Lower leg skin (tissue), 4 donors: ENCODE results near the gene ERCC6. TPM values are rescaled to one million over a fixed set of nuclear protein-coding genes. Genes with fewer than 3 reads are reported as not detected.

Experiments used
- DNase-seq, 2 donors: peaks; one replicate each; pipeline ENCODE4 v3.0.0-alpha.2; 2019; ENCODE audit warnings: low spot score in 2 of 2
- H3K4me3 ChIP-seq: fragments of 200-600 bp; sonication (generic); 2 replicates; pipeline ENCODE4 v1.5.1; 2017; ENCODE audit warnings: mild to moderate bottlenecking, low read depth; ENCODE audit not compliant: poor library complexity, severe bottlenecking
- POLR2A ChIP-seq, 2 donors: fragments of 450-650 bp; IDR thresholded peaks; one replicate each; pipeline ENCODE4 v1.6.1; 2016 to 2017; ENCODE audit warnings: antibody characterized with exemption in 2 of 2, mild to moderate bottlenecking in 1 of 2, moderate library complexity in 1 of 2
- WGBS, 2 donors: methylation state at CpG; one replicate each; pipeline ENCODE4 v1.1.5; 2018; 5-methylcytosine and 5-hydroxymethylcytosine counted together
- intact Hi-C: fragments of 100-400 bp; cut with DNase I; formaldehyde crosslinking; loops from one replicate; pipeline ENCODE4 v1.15.0; 2023; ENCODE audit warnings: low total_unique reads
- total RNA-seq, 4 donors: library from RNA; depleted of rRNA; stranded (reverse); fragments of >200 nt; gene quantifications; one replicate each; pipeline ENCODE4 v1.1.0, GENCODE V29; 2016
- TF ChIP-seq, protein P1 (sequence below), 3 donors: fragments of 450-650 bp; IDR thresholded peaks; one replicate each; pipeline ENCODE4 v1.5.1; 2016; ENCODE audit warnings: antibody characterized with exemption in 3 of 3, mild to moderate bottlenecking in 3 of 3, moderate library complexity in 2 of 3

The ERCC6 gene
- total RNA-seq, 4 donors from 2014 or later = 22.7 to 29.7 (median 23.6) TPM

DNA sequence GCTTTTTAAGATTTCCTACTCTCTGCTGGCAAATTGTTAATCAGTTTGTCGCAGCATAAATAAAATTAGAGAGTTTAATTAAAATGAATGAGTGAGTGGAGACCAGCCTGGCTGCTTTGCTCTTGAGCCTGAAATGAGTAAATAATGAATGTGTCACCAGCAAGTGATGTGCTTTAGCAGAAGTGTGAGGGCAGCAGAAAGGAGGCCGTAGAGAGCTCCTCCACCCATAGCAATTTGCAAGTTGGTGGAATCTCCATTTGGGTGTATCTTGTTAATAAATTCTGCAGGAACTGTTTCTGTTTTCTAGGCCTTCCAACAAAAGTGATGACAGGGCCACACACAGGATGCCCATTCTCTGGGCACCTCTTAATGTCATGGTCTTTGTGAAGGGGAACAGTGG, 18.8 kb upstream of the ERCC6 start:
- WGBS, 2 donors = 80 to 81% methylated on average over 2 of the region's 2 CpGs
- no peak for TF ChIP-seq POLR2A (IDR thresholded peaks at IDR 0.05)
- TF ChIP-seq, protein P1, sequence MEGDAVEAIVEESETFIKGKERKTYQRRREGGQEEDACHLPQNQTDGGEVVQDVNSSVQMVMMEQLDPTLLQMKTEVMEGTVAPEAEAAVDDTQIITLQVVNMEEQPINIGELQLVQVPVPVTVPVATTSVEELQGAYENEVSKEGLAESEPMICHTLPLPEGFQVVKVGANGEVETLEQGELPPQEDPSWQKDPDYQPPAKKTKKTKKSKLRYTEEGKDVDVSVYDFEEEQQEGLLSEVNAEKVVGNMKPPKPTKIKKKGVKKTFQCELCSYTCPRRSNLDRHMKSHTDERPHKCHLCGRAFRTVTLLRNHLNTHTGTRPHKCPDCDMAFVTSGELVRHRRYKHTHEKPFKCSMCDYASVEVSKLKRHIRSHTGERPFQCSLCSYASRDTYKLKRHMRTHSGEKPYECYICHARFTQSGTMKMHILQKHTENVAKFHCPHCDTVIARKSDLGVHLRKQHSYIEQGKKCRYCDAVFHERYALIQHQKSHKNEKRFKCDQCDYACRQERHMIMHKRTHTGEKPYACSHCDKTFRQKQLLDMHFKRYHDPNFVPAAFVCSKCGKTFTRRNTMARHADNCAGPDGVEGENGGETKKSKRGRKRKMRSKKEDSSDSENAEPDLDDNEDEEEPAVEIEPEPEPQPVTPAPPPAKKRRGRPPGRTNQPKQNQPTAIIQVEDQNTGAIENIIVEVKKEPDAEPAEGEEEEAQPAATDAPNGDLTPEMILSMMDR (IDR thresholded peaks at IDR 0.05) = no peak

DNA sequence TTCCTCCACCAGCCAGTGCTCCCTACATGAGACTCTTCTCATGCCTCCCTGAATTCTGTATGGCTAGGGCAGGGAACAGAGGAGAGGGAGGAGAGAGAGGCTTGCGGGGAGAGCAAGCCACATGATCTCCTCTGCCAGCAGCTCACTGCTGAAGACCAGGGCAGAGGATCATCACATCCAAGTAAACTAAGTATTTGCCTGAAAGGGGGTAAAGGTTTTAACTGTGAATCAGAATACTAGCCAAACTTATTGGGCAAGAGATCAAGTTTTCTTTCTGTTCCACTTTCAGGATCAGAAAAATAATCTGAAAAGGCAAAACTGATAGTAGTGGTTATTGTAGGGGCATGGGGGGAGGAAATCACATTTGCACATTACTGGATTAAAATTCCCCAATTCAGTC, 17.8 kb upstream of the ERCC6 start:
- 74 to 85% methylated on average over 1 of the region's 1 CpG for WGBS, 2 donors
- no peak overlapping the region for H3K4me3 ChIP-seq
- no peak for TF ChIP-seq POLR2A (IDR thresholded peaks at IDR 0.05)
- TF ChIP-seq, protein P1 (IDR thresholded peaks at IDR 0.05) = no peak
- intact Hi-C loops = no loop called here
- DNase-seq = no peak

More for the DNA sequence above, 18.8 kb upstream of the ERCC6 start:
- intact Hi-C loops = no loop called here
- no peak overlapping the region for H3K4me3 ChIP-seq
- DNase-seq = no peak

DNA sequence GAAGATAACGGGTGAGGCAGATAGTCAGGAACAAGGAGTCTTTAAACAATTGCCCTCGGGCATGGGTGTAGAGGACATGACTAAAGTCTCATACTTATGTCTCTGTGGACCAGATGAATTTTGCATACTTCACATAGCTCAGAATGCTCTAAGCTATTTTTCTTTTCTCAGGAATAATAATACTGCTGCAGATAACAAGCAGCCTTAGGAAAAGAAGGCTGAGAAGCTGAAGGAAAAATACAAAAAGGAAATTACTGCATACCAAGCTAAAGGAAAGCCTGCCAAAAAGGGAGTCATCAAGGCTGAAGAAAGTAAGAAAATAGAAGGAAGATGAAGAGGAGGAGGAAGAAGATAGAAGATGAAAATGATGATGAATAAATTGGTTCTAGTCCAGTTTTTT, 13.4 kb upstream of the ERCC6 start:
- WGBS, 2 donors = 23 to 43% methylated on average over 2 of the region's 2 CpGs

DNA sequence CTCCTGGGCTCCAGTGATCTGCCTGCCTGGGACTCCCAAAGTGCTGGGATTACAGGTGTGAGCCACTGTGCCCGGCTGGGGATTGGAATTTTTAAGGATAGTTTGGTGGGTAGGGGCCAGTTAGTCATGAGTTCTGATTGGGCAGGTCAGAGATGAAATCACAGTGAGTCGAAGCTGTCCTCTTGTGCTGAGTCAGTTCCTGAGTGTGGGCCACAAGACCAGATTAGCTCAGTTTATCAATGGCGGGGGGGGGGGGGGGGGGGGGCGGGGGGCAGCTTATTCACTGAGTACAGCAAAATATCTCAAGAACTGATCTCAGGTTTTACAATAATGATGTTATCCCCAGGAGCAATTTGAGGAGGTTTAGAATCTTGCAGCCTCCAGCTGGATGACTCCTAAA, 11.6 kb upstream of the ERCC6 start:
- 15 to 24% methylated on average over 4 of the region's 4 CpGs for WGBS, 2 donors
- H3K4me3 ChIP-seq = no peak overlapping the region
- TF ChIP-seq POLR2A (IDR thresholded peaks at IDR 0.05) = no peak
- TF ChIP-seq, protein P1 (IDR thresholded peaks at IDR 0.05) = no peak
- no peak for DNase-seq
- intact Hi-C loops = no loop called here

More for the DNA sequence above, 13.4 kb upstream of the ERCC6 start:
- no peak overlapping the region for H3K4me3 ChIP-seq
- intact Hi-C loops = no loop called here
- no peak for TF ChIP-seq POLR2A (IDR thresholded peaks at IDR 0.05)
- TF ChIP-seq, protein P1 (IDR thresholded peaks at IDR 0.05) = no peak
- peak in 1 of 2 donors; percentile 37 for DNase-seq

DNA sequence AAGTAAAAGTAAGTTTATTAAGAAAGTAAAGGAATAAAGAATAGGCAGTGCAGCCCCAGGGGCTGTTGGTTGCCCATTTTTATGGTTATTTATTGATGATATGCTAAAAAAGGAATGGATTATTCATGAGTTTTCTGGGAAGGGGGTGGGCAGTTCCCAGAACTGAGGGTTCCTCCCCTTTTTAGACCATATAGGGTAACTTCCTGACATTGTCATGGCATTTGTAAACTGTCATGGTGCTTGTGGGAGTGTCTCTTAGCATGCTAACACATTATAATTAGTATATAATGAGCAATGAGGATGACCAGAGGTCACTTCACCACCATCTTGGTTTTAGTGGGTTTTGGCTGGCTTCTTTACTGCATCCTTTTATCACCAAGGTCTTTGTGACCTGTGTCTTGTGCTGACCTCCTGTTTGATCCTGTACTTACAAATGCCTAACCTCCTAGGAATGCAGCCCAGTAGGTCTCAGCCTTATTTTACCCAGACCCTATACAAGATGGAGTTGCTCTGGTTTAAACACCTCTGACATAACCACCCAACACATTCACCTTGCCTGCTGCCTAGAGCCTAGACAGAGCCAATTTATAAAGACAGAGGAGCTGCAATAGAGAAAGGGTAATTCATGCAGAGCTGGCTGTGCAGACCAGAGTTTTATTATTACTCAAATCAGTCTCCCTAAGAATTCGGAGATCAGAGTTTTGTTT, 10.9 kb upstream of the ERCC6 start:
- intact Hi-C loops = no loop called here
- TF ChIP-seq POLR2A (IDR thresholded peaks at IDR 0.05) = no peak
- TF ChIP-seq, protein P1 (IDR thresholded peaks at IDR 0.05) = no peak
- WGBS, 2 donors = 73 to 76% methylated on average over 1 of the region's 1 CpG
- no peak overlapping the region for H3K4me3 ChIP-seq
- DNase-seq = no peak

DNA sequence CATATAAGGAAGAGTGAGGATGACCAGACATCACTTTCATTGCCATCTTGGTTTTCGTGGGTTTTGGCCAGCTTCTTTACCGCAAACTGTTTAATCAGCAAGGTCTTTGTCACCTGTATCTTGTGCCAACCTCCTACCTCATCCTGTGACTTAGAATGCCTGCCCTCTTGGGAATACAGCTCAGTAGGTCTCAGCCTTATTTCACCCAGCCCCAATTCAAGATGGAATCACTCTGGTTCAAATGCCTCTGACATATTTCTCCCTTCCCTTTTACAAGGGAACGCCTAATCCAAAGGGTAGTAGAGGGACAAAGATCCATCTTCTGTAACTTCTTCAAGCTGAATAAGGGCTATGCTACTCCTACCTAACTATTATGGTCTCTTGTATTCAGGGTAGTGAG, 4.7 kb upstream of the ERCC6 start:
- intact Hi-C loops = no loop called here
- H3K4me3 ChIP-seq = no peak overlapping the region
- no peak for DNase-seq
- 84 to 85% methylated on average over 3 of the region's 3 CpGs for WGBS, 2 donors
- TF ChIP-seq, protein P1 (IDR thresholded peaks at IDR 0.05) = no peak
- TF ChIP-seq POLR2A (IDR thresholded peaks at IDR 0.05) = no peak
